ENCODE results near the gene RNF130.
A peak's percentile ranks its signal among the peaks of the same experiment; 100 is the strongest.

RNF130 gene

GRCh38 chr5:180060192-180060591 lies 11.4 kb downstream of the RNF130 start:
- Mint-ChIP-seq H3K27ac (no peak overlapping the region), H3K4me3 (no peak overlapping the region), H3K36me3 (no peaks in the 10 kb centered on the region), H3K4me1 (peaks cover 13% of the 10 kb centered on the region), H3K9me3 (no peaks in the 10 kb centered on the region)
- DNase-seq (ENCODE audit: low spot score in 2 of 2) (no peak), ATAC-seq (no peak)

DNA sequence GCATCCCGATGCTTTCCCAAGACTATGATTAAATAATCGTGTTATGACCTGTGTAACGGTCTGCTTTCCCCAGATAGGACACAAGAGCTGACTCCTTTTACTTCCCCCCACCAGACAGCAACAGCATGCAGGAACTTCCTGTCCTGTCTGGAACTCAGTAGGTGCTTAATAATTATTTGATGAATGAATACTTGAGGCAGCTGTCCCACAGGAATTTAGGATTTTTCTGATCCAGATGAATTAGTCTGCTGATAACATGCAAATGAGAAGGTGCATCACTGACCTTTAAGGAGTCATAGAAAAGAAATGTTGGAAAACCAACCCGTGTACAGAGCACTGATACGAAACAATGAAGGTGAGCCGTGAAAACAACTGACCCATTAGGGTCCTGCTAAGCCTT lies 12.2 kb downstream of the RNF130 start:
- ATAC-seq (no peak), DNase-seq (ENCODE audit: low spot score in 2 of 2) (no peak)
- peaks cover 13% of the 10 kb centered on the region for H3K4me1 Mint-ChIP-seq
- H3K9me3 Mint-ChIP-seq: no peaks in the 10 kb centered on the region
- H3K4me3 Mint-ChIP-seq: no peak overlapping the region
- no peaks in the 10 kb centered on the region for H3K36me3 Mint-ChIP-seq
- no peak overlapping the region for H3K27ac Mint-ChIP-seq

- Mint-ChIP-seq H3K36me3 (no peaks in the 10 kb centered on the region), H3K27ac (no peak overlapping the region), H3K4me1 (peaks cover 22% of the 10 kb centered on the region), H3K9me3 (no peaks in the 10 kb centered on the region), H3K4me3 (no peak overlapping the region)
- ATAC-seq (no peak), DNase-seq (ENCODE audit: low spot score in 2 of 2) (no peak)
Measured at GRCh38 chr5:180056153-180056552, 15.4 kb downstream of the RNF130 start.

- no peak overlapping the region for H3K27ac Mint-ChIP-seq
- H3K4me3 Mint-ChIP-seq: no peak overlapping the region
- no peaks in the 10 kb centered on the region for H3K9me3 Mint-ChIP-seq
- H3K36me3 Mint-ChIP-seq: no peaks in the 10 kb centered on the region
- H3K4me1 Mint-ChIP-seq: peaks cover 22% of the 10 kb centered on the region
- DNase-seq (ENCODE audit: low spot score in 2 of 2): no peak
- no peak for ATAC-seq
Measured at GRCh38 chr5:180054226-180054625, 17.3 kb downstream of the RNF130 start.

- no peak for ATAC-seq
- no peak for DNase-seq (ENCODE audit: low spot score in 2 of 2)
- H3K27ac Mint-ChIP-seq: no peak overlapping the region
- no peak overlapping the region for H3K4me3 Mint-ChIP-seq
- no peaks in the 10 kb centered on the region for H3K36me3 Mint-ChIP-seq
- no peaks in the 10 kb centered on the region for H3K9me3 Mint-ChIP-seq
- peaks cover 22% of the 10 kb centered on the region for H3K4me1 Mint-ChIP-seq
Measured at GRCh38 chr5:180053061-180053602, 18.4 kb downstream of the RNF130 start.

DNA sequence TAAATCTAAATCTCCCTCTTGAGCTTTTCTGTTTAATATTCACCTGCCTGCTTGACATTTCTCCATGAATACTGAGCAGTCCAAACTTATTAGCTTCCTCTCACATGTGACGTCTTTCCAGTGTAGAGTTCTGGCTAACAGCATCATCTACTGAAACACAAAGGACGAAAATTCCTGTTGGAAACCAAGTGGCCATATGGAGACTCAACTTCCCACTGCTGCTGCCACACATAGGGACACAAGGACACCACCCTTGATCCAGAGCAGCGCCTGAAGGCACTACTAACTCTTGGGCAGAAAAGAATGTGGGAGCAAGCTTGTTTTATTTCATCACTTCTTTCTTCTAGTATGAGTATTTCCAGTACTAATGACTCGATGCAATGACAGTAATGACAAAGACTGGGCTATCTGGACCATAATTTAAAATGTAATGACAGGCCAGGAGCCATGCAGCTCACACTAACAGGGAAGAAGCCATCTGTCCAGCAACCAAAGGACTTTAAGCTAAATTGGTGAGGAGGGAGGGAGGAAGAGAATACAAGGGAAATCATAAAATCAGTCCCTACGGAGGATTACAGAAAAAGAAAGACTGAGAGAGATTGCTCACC lies 19.2 kb downstream of the RNF130 start:
- ATAC-seq (peak; percentile 55), DNase-seq (ENCODE audit: low spot score in 2 of 2) (no peak)
- no peak overlapping the region for H3K27ac Mint-ChIP-seq
- no peak overlapping the region for H3K4me3 Mint-ChIP-seq
- H3K36me3 Mint-ChIP-seq: no peaks in the 10 kb centered on the region
- H3K9me3 Mint-ChIP-seq: no peaks in the 10 kb centered on the region
- H3K4me1 Mint-ChIP-seq: peaks cover 28% of the 10 kb centered on the region

DNA sequence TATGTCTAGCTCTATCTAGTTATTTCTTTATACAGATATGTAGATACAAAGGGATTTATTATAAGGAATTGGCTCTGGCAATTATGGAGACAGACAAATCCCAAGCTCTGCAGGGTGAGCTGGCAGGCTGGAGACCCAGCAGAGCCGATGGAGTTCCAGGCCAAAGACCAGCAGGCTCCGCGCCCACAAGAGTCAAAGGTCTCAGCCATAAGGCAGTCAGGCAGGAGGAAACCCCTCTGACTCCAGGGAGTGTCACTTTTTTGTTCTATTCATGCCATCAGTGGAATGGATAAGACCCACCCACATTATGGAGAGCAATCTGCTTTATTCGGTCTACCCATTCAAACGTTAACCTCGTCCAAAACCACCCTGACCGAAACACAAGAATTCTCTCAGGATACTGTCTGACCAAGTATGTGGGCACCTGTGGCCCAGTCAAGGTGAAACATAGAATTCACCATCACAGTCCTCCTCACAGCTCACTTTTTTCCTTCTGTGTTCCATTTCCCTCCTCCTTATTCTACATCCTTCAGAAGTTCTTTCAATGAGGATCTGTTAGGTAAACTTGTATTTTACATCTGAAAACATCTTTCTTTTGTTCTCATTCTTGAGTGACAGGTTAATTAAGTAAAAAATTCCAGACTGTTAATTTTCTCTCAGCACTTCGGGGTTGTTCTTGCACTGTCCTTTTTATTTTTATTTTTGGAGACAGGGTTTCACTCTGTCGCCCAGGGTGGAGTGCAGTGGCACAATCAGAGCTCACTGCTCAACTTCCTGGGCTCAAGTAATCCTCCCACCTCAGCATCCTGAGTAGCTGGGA lies 21.2 kb downstream of the RNF130 start:
- no peak overlapping the region for H3K4me3 Mint-ChIP-seq
- DNase-seq (ENCODE audit: low spot score in 2 of 2) (no peak), ATAC-seq (no peak)
- no peaks in the 10 kb centered on the region for H3K36me3 Mint-ChIP-seq
- no peak overlapping the region for H3K27ac Mint-ChIP-seq
- H3K9me3 Mint-ChIP-seq: no peaks in the 10 kb centered on the region
- peaks cover 21% of the 10 kb centered on the region for H3K4me1 Mint-ChIP-seq

- H3K36me3 Mint-ChIP-seq: peaks cover 4% of the 10 kb centered on the region
- peaks cover 21% of the 10 kb centered on the region for H3K4me1 Mint-ChIP-seq
- H3K9me3 Mint-ChIP-seq: no peaks in the 10 kb centered on the region
- H3K4me3 Mint-ChIP-seq: no peak overlapping the region
- DNase-seq (ENCODE audit: low spot score in 2 of 2) (no peak), ATAC-seq (no peak)
- H3K27ac Mint-ChIP-seq: no peak overlapping the region
Measured at GRCh38 chr5:180049185-180049548, 22.4 kb downstream of the RNF130 start.

- H3K4me3 Mint-ChIP-seq: no peak overlapping the region
- H3K36me3 Mint-ChIP-seq: peaks cover 4% of the 10 kb centered on the region
- peaks cover 19% of the 10 kb centered on the region for H3K4me1 Mint-ChIP-seq
- no peak overlapping the region for H3K27ac Mint-ChIP-seq
- H3K9me3 Mint-ChIP-seq: no peaks in the 10 kb centered on the region
- ATAC-seq: no peak
- no peak for DNase-seq (ENCODE audit: low spot score in 2 of 2)
Measured at GRCh38 chr5:180047667-180048066, 23.9 kb downstream of the RNF130 start.

- ATAC-seq: no peak
- DNase-seq (ENCODE audit: low spot score in 2 of 2): no peak
- peaks cover 11% of the 10 kb centered on the region for H3K4me1 Mint-ChIP-seq
- no peaks in the 10 kb centered on the region for H3K9me3 Mint-ChIP-seq
- no peak overlapping the region for H3K27ac Mint-ChIP-seq
- no peak overlapping the region for H3K4me3 Mint-ChIP-seq
- H3K36me3 Mint-ChIP-seq: peaks cover 4% of the 10 kb centered on the region
Measured at GRCh38 chr5:180046656-180047055, 24.9 kb downstream of the RNF130 start.

GRCh38 chr5:180045889-180046499 lies 25.6 kb downstream of the RNF130 start:
- H3K36me3 Mint-ChIP-seq: peaks cover 4% of the 10 kb centered on the region
- peaks cover 11% of the 10 kb centered on the region for H3K4me1 Mint-ChIP-seq
- no peak for DNase-seq (ENCODE audit: low spot score in 2 of 2)
- H3K9me3 Mint-ChIP-seq: no peaks in the 10 kb centered on the region
- H3K27ac Mint-ChIP-seq: no peak overlapping the region
- ATAC-seq: no peak
- no peak overlapping the region for H3K4me3 Mint-ChIP-seq

DNA sequence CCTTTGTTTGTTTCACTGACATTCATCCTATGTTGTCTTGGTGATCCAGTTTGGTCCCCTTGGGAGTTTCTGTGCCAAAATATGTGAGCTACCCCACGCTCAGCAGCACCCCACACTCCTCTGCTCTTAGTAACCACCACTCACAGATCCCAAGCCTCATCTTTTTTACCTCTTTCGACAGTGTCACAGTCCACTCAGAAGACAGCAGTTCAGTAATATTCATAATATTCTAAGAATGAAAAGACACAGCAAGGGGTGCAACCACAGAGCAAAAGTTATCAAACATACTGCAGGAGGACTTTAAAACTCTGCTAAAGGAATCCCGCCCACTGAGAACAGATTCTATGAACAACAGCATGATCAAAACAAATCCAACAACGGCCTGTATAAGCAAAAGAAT lies 28.2 kb downstream of the RNF130 start:
- H3K4me1 Mint-ChIP-seq: peaks cover 11% of the 10 kb centered on the region
- no peak overlapping the region for H3K27ac Mint-ChIP-seq
- no peak for DNase-seq (ENCODE audit: low spot score in 2 of 2)
- peaks cover 4% of the 10 kb centered on the region for H3K36me3 Mint-ChIP-seq
- no peak for ATAC-seq
- H3K4me3 Mint-ChIP-seq: no peak overlapping the region
- no peaks in the 10 kb centered on the region for H3K9me3 Mint-ChIP-seq

DNA sequence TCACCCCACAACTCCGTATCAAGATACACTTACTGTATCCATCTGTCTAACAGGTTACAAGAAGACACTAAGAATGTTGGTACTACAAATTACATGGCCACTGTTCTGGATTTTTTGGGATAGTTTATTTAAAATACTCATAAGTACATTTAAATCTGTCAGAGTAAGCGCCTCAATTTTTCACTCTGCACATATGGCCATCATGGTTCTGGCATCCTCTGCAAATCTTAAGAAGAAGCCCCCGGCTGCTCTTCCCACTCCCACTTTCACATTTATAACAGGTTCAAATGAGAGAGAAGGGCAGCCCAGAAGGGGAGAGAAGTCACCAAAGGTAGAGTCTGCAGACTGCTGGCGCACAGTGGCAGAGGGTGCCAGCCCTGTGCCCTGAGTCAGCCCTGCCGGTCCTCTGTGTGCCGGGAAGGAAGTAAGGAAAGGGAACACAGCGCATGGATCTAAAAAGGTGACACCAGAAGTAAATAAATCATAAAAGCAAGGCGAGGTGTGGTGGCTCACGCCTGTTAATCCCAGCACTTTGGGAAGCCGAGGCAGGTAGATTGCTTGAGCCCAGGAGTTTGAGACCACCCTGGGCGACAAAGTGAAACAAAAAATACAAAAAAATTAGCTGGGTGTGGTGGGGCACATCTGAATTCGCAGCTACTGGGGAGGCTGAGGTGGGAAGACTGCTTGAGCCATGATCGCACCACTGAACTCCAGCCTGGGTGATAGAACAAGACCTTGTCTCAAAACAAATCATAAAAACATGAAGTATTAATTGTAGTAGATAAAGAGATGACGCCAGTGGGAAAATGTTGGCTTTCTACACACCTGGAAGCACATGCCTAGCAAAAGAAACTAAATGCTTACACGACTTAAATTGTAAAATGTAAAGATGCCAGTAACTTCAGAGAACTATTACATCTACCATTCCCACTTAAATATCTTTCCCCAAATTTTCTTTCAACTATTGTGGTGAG lies 30.0 kb downstream of the RNF130 start:
- DNase-seq (ENCODE audit: low spot score in 2 of 2): no peak
- ATAC-seq: no peak
- Mint-ChIP-seq H3K36me3 (peaks cover 4% of the 10 kb centered on the region), H3K27ac (peak overlapping the region; percentile 85), H3K4me3 (no peak overlapping the region), H3K4me1 (peaks cover 5% of the 10 kb centered on the region), H3K9me3 (peaks cover 5% of the 10 kb centered on the region)

- no peak overlapping the region for H3K27ac Mint-ChIP-seq
- peaks cover 10% of the 10 kb centered on the region for H3K36me3 Mint-ChIP-seq
- DNase-seq (ENCODE audit: low spot score in 2 of 2) (no peak), ATAC-seq (no peak)
- no peak overlapping the region for H3K4me3 Mint-ChIP-seq
- peaks cover 5% of the 10 kb centered on the region for H3K4me1 Mint-ChIP-seq
- peaks cover 12% of the 10 kb centered on the region for H3K9me3 Mint-ChIP-seq
Measured at GRCh38 chr5:180040287-180041214, 31.0 kb downstream of the RNF130 start.

All from stimulated activated effector memory CD8-positive, alpha-beta T cell treated with anti-CD3 and anti-CD28 coated beads, Interleukin-12 subunit alpha, Interleukin-12 subunit beta, amount 100 ng/mL, for 72 hours (primary cell).